Measurements from ENCODE around the gene FBN1.

DNA sequence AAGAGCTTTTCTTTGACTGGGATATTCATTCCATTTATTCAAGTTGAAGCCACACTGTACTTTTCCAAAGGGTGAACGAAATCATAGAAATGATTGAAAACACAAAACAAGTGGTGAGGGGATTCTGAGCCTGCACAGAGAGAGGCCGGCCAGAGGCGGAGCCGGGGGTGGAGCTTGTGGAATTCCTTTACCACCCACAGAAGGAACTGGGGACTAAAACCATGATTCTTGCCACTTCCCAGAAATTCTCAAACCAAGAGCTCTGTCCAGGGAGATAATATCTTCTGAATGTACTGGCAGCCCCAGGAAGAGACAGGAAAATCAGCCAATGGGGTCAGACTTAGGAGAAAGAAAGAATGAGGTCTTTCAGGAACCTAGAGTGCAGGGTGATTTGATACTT, 20.8 kb downstream of the FBN1 start:
- TF ChIP-seq, protein P1, sequence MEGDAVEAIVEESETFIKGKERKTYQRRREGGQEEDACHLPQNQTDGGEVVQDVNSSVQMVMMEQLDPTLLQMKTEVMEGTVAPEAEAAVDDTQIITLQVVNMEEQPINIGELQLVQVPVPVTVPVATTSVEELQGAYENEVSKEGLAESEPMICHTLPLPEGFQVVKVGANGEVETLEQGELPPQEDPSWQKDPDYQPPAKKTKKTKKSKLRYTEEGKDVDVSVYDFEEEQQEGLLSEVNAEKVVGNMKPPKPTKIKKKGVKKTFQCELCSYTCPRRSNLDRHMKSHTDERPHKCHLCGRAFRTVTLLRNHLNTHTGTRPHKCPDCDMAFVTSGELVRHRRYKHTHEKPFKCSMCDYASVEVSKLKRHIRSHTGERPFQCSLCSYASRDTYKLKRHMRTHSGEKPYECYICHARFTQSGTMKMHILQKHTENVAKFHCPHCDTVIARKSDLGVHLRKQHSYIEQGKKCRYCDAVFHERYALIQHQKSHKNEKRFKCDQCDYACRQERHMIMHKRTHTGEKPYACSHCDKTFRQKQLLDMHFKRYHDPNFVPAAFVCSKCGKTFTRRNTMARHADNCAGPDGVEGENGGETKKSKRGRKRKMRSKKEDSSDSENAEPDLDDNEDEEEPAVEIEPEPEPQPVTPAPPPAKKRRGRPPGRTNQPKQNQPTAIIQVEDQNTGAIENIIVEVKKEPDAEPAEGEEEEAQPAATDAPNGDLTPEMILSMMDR (conservative IDR thresholded peaks at IDR 0.05): no peak
- no peak for TF ChIP-seq ZFX (IDR thresholded peaks at IDR 0.05)

Measured in C4-2B (cell line).